GM20000 (cell line): Measurements from ENCODE around the gene ZRANB2.

Experiments used
- DNase-seq: peaks from one replicate; pipeline ENCODE4 v3.0.0; 2012; ENCODE audit warnings: low spot score
- CTCF ChIP-seq: IDR thresholded peaks from 2 replicates; pipeline ENCODE4 v1.5.1; 2012; ENCODE audit warnings: mild to moderate bottlenecking, control low read depth; ENCODE audit errors: extremely low read depth, missing control alignments

Gene ZRANB2

GRCh38 chr1:71014178-71014579 is 66.7 kb downstream of the ZRANB2 start:
- no peak for DNase-seq
- TF ChIP-seq CTCF, result no peak
